T-helper 22 cell (primary cell): ENCODE data around the gene DOP1A.
"Not testable (repeated sequence)": the region's sequence is repeated elsewhere in the genome, so short reads cannot be mapped to it uniquely, and the experiment has no call there.

Experiments used
- DNase-seq: peaks from one replicate; pipeline ENCODE4 v3.0.0-alpha.2; 2020; ENCODE audit warnings: low read depth

DOP1A gene

DNA sequence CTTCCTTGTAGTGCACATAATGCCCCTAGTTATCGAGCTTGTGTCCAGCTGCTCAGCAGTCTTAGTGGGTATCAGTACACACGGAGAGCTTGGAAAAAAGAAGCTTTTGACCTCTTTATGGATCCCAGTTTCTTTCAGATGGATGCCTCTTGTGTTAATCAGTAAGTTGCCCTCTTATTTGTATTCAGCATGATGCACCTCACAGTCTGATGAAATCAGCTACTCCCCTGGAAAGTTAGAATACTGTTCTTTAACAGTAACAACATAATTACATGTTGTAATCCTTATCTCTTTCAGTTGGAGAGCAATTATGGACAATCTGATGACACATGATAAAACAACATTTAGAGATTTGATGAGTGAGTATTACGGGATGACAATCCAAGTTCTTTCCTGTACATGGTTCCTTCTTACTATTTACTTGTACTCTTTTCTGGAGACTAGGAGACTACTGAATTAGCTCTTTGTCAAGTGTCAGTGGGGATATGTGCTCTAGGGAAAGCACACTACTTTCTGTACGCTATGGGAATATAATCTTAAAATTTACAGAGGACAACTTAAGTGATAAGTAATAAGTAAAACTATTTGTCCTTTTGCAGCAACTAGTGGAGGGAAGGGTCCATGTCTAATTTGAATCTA lies 86.5 kb downstream of the DOP1A start:
- DNase-seq, result no peak

DNA sequence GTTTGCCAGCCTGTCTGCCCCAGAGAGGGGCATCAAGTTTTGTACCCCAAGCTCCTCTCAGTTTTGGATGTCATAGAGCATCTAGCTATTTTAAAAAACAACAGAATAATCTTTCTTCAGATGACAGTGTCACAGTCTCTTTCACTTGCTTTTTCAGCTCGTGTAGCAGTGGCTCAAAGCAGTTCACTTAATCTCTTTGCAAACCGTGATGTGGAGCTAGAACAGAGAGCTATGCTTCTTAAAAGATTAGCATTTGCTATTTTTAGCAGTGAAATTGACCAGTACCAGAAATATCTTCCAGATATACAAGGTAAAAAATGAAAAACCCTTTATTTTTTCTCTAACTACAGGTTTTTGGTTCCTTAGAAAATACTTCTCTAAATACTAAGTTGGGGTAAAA lies 88.3 kb downstream of the DOP1A start:
- no peak for DNase-seq

DNA sequence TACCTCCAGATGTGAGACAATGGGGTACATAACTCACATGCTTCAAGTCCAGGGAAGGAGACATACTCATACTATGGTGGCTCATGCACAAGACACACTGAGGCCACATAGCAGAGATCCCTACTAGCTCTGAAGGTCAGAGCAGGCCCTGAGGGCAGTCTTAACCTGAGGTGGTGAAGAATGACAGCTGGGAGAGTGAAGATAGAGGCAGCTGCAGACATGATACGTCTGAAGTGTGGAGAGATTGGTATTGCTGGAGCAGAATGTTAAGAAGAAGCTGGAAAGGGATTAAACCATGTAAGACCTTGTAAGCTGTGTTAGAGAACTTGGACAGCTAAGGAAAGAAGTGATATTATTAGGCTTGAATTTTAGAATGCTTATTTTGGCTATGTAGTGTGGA lies 92.7 kb downstream of the DOP1A start:
- no peak for DNase-seq

DNA sequence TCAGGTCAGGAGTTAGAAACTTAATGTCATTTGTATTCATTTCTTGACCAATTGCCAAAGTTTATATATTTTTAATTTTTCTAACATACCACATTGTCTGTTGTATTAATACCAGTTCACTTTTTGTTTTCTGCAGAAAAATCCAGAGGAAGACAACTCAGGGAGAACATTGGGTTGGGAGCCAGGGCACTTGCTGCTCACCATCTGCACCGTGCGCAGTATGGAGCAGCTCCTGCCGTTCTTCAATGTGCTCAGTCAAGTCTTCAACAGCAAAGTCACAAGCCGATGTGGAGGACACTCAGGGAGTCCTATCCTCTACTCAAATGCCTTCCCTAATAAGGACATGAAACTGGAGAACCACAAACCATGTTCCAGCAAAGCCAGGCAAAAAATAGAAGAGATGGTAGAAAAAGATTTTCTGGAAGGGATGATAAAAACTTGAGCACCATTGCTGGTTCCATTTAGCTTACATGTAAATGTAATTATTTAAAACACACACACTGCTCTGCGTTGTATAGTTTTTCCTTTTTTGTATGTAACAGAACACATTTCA lies 100.3 kb downstream of the DOP1A start:
- no peak for DNase-seq

DNA sequence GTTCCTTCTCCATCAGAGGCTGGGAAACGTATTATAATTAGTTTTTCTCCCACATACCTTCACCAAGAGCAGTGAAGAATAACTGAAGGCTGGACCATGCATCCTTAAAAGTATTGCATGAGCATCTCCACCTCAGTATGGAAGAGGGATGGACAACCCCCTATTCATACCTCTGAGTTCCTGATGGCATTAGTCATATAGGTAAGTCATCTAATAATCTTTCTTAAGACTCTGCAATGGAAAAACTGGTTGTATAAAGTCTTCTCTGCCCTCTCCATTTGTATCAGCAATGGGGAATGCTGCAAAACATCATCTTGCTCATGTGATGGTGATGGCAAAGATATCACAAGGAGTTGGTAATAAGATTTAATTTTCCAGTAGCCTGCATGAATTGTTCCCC lies 101.1 kb downstream of the DOP1A start:
- DNase-seq, result no peak

DNA sequence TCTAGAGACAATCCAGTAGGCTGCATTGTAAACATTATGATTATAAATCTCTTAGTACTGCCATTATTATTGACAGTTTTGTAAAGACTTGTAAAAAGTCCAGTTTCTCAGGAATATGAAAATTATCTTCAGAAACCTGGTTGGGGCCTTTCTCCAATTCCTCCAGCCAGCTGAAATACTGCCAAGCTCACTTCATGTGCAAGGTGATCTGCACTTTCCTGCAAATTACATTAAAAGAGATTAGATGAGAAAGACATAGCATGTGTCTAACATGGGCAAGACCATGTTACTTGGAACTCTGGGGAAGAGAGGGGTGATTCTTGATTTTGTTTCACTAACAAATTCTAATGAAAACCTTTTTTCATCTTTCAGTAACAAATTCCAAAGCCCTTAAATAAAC lies 101.6 kb downstream of the DOP1A start:
- DNase-seq, result no peak

DNA sequence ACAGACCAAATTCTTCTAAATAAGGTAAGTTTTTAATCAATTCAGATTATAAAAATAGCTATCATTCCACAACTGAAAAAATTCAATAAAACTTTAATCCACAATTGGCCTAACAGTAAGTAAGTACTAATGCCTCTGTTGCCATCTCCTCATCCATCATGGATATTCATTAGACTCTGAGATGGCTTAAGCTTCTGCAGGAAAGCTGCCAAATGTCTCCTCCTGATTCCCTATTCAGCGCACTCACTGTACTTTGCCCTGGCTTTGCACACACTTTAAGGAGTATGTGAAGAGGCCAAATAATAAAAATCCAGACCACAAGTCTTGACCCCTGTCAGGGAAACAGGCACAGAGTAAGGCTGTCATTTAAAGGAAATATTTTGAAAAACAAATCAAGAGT lies 102.0 kb downstream of the DOP1A start:
- no peak for DNase-seq

DNA sequence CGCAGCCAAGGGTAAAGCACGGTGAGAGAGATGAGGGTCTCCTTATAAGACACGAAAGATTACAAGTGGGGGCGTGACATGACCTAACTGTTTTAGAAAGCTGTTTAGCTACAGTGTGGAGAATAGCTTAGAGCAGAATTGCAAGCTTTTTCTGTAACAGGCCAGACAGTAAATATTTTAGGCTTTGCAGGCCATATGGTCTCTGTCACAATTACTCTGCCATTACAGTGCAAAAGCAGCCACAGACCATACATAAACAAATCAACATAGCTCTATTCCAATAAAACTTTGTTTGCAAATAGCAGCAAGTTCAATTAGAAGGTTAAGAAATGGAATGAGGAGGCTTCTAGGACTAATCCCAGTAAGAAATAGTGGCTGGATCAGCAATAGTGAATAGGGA lies 108.8 kb downstream of the DOP1A start:
- no peak for DNase-seq

DNA sequence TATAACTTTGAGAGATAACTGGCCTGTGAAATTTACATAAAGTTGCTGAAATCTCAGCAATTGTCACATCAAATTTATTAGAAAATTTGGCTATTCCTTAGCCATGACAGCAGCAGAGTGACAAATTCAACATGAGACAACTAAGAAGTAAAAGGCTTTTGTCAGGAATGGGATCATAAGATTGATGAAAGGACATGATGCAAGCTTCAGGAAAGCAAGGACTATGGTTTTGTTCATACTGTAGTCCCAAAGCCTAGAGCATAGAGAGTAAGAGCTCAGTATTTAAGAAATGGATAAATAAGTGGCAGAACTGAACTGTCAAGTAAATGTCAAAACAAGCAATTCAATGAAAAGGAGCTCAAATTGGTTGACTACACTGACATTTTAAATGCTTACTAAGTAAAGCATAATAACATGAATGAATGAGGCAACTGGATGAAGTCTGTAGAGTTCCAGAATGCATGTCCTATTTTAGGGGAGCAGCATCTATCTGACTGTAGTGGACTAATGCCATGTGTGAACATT lies 113.0 kb downstream of the DOP1A start:
- DNase-seq, result no peak

DNA sequence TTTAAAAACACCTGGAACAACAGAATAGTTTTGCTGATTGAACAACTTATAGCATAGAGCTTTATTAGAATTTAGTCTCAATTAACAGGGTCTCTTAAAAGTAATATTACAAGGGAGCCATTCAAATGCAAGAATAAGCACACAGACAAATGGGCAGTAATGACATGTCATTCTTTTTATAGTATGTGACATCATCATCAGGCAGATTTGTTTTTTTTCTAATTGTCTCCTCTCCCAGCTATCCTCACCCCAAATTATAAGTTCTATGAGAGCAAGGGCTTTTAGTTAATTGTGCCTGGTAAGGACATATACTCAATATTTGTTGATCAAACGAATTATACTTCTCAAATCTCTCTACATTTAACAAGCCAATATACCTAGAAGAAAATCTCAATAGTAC lies 114.6 kb downstream of the DOP1A start:
- no peak for DNase-seq

DNA sequence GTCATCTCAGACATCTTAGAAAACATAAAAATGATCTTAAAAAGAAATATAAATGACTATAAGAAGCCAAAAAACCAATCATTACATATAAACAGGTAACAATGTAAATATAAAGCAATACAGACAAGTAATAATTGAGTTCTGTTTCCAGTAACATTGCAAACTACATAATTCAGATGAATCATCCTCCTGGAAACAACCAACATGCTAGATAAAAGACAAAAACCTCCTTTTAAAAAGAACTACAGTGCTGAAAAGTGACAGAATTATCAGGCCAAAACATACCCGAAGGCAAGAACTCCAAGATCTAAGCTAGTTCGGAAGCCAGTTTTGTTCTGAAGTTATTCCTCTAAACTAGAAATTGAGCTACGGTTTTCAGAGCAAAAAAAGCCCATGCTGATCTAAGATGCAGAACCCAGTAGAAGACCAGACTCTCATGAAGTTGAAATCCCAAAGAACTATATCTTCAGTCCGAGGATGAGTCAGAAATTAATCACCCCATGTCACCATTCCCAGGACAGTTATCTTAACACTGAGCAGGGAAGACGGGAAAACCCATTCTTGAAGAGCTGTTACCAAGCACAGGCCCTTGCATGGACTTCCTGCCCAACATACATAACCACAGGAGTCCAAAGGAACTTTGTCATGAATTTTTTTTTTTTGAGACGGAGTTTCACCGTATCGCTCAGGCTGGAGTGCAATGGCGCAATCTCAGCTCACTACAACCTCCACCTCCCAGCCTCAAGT lies 115.8 kb downstream of the DOP1A start:
- no peak for DNase-seq

DNA sequence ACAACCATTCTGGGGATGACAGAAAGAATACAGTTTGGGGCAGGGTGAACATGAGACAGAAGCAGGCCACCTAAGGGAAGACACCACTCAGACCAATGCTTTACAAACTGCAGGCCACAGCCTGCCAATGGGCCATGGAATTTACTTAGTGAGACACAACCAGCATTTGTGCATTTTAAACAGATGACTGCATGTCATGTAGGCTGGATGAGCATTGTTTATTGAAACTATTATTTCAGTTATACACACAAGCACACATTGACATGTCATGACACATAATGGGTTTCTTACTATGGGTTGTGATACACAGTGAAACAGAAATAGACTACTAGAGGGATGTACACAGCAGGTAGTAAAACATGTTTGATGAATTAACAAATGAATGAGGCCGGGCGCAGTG lies 117.6 kb downstream of the DOP1A start:
- no peak for DNase-seq

DNA sequence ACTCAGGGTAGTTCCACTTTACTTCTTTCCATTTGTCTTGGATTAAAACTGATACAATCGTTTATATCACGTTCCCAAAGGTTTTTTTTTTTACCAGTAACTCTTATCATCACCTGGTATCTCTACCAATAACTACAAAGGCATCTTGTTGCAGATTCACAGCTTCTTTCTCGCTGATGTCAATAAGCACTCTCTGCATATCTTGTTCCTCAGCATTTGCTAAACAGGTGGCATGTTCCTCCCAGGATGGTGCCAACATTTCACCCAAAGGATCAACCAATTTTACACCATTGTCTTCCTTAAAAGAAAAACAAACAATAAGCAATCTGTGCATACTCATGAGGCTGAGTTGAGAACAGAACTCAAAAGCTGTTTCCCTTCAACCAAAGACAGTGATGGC lies 121.0 kb downstream of the DOP1A start:
- no peak for DNase-seq

DNA sequence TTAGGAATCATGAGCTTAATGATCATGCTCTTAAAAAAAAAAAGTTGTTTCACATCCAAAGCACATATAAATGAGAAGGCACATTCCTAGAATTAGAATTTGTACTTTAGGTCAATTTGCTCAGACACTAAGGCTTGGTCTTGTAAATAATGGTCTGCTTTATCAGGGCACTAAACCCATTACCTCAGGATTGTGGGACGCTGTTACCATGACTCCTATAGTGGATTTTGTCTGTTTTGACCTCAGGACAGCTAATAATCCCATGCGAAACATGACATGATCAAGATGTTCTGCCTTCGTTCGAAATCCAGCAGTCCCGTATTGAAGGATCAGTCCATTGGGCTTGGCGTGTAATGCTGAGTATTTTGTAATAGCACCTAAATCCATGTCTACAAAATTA lies 123.2 kb downstream of the DOP1A start:
- no peak for DNase-seq

DNA sequence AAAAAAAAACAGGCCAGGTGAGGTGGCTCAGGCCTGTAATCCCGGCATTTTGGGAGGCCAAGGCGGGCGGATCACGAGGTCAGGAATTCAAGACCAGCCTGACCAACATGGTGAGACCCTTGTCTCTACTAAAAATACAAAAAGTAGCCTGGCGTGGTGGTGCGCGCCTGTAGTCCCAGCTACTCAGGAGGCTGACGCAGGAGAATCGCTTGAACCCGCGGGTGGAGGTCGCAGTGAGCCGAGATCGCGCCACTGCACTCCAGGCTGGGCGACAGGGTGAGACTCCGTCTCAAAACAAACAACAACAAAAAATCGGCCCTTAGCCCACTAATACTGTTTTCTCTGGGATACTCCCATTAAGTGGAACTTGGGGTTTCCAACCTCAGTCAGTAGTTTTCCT lies 124.5 kb downstream of the DOP1A start:
- not testable (repeated sequence) for DNase-seq

DNA sequence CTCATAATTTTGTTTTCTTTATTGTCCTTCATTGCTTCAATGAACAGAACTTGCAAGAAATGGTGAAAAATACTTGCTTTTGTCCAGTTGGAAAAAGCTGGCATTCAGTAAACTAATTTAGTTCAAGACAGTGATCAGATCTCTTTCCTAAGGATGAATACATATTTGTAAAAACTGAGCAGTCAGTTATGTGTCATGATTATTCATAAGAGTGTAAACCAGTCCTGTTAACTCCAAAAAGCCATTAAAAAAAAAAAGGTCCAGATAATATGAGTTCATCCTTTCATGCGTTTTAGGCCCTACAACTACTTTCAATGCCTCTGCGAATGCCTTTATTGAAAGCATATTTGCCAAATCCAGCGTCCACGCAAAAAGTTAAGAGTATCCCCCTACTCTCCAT lies 125.0 kb downstream of the DOP1A start:
- DNase-seq, result no peak

DNA sequence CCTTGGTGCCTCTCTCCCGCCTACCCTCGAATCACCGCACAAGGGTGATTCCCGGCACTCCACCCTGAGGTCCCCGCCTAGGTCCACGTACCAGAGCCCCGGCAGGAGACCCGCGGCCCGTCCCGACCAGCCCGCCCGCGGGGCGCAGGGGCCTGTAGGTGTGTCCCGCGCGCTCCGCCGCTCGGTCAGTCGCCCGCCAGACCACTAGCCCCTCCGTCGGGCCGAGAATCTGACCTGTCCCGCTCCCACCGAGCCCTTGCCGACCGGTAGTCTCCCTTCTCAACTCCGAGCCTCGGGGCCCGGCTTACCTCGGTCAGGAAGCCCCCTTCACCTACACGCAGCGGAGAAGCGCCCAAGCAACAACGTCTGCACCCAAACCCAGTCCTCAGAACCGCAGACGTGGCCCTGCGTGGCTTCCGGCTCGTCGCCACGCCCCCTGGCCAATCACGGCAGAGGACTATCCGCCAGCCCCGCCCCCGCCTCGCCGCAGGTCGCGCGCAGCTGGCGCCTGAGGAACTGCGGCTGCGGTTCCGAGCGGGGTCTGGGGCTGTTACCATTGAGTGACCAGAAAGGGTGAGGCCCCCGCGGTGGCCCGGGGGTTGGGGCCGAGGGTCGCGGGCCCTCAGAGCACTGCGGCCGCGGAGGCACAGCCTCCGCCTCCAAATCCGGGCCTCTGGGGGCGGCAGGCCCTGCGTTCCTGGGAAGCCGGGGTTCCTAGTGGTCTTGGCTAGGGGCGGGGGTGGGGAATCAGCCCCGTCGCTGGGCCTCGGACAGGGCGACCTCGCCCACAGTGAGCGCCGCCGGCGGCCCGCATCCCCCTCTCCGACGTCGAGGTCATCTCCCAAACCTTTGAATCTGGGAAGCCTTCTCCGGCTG lies 125.6 kb downstream of the DOP1A start, which contains the start of the genes PGM3 and RWDD2A:
Gene PGM3, minus strand, starts transcription at position 395 of the 876 bp plus-strand sequence. CDS start 2,253 bp downstream, outside the sequence.
Gene RWDD2A, plus strand, starts transcription at position 487 of the 876 bp plus-strand sequence. CDS start 1,095 bp downstream, outside the sequence.
- DNase-seq, result peak; percentile 82

DNA sequence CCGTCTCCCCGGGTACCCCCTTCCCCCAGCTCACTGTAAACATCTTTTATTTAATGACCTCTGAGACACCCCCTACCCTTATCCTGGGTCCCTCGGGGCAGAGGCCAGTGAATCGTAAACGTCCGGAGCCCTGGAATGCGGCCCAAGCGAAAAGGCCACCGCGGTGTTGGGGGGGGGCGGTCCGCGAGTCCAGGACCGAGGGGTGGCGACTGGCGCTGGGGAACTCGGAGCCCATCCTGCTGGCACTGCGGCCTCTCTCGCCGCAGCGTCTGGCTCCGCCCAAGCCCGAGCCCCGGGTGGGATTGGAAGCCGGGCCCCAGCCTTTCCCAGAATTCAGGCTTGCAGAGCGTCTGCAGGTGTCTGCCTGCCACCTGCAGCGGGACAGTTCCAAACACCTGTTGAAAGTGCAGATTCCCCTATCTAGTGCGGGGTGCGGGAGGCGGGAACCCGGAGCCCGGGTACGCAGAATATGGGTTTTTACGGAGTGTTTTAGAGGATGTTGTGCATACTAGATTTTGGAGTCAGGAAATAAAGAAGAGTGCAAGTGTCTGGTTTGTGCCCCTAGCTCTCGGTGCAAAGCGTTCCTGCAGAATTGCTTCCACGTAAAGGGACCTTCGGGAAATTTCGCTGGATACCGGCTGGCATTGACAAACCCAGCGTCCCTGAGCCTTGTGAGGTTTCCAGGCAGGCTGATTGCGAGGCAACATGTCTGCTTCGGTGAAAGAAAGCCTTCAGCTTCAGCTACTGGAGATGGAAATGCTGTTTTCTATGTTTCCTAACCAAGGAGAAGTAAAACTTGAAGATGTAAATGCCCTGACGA lies 126.5 kb downstream of the DOP1A start:
- peak; percentile 4 for DNase-seq

DNA sequence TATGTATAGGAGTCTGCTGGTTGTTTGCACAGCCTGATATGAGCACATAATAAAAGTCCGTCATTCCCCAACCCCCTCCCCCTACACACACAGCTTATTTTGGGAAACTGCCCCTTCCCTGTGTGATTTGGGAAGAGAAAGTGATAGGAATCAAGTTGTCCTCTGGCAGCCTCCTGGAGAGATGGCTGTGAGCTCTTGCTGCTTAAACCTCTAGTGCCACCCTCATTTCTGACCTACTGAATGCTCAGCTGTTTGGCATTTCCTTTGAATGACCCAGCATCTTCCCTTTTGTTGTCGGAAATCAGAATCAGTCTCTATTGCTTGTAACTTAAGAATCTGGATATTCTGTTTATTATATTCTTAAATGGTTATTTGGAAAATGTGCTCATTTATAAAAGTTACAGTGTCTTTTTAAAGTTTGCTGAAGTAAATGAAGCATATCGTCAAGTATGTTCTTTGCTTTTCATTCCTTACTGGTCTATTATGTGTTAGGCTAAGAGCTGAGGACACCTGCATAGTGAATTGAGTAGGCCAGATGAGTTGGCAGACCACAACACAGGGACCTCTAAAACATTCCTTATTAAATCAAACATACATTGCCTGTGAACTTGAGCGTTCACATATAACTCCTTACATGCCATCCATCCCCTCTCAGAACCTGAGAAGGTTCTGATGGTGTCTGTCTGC lies 131.2 kb downstream of the DOP1A start:
- no peak for DNase-seq

DNA sequence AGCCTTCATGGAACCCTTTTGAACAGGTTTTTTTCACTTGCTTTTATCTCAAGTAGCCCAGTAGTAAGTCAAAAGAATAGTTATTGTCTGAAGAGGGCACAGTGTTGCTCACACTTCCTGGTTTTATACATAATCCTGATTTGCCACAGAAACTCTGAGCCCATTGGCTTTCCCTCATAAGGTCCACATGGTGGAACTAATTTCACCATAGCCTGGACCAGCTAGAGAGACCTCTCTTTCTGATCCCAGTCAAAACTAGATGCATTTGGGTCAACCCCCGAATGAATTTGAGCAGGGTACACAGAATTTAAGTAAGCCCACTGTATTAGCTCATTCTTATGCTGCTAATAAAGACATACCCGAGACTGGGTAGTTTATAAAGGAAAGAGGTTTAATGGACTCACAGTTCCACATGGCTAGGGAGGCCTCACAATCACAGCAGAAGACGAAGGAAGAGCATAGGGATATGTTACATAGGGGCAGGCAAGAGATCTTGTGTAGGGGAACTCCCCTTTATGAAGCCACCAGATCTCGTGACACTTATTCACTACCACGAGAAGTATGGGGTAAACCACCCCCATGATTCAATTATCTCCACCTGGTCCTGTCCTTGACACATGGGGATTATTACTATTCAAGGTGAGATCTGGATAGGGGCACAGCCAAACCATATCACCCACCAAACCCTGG lies 131.8 kb downstream of the DOP1A start:
- DNase-seq, result no peak
